Activated naive CD8-positive, alpha-beta T cell treated with anti-CD3 and anti-CD28 coated beads for 36 hours (primary cell): ENCODE results near the gene DRC1. TPM values are rescaled to one million over a fixed set of nuclear protein-coding genes. Genes with fewer than 3 reads are reported as not detected.

Experiments
- DNase-seq: peaks from one replicate; pipeline ENCODE4 v3.0.0; 2021
- H3K27ac Mint-ChIP-seq: one replicate; pipeline ENCODE4 v1.8.0; 2022; ENCODE audit warnings: mild to moderate bottlenecking, moderate library complexity, mixed read lengths
- H3K27me3 Mint-ChIP-seq: one replicate; pipeline ENCODE4 v1.8.0; 2022; ENCODE audit warnings: mild to moderate bottlenecking, mixed read lengths
- H3K36me3 Mint-ChIP-seq: one replicate; pipeline ENCODE4 v1.8.0; 2021; ENCODE audit warnings: mild to moderate bottlenecking, mixed read lengths
- H3K4me1 Mint-ChIP-seq: one replicate; pipeline ENCODE4 v1.8.0; 2021; ENCODE audit warnings: mixed read lengths
- H3K4me3 Mint-ChIP-seq: one replicate; pipeline ENCODE4 v1.8.0; 2022; ENCODE audit warnings: mild to moderate bottlenecking, moderate library complexity, mixed read lengths
- H3K9me3 Mint-ChIP-seq: one replicate; pipeline ENCODE4 v1.8.0; 2022; ENCODE audit warnings: mixed read lengths
- total RNA-seq, 2 experiments: library from RNA; stranded (reverse); gene quantifications; one replicate each; pipeline ENCODE4 v1.2.3, GENCODE V29; 2021

DRC1 gene
- total RNA-seq, 2 experiments from 2014 or later = not detected

GRCh38 chr2:26471766-26472706 lies 70.3 kb downstream of the DRC1 start:
- Mint-ChIP-seq H3K27me3 (no peaks in the 10 kb centered on the region), H3K4me1 (no peaks in the 10 kb centered on the region), H3K4me3 (no peak overlapping the region), H3K36me3 (no peaks in the 10 kb centered on the region), H3K27ac (no peak overlapping the region), H3K9me3 (peaks cover 6% of the 10 kb centered on the region)
- DNase-seq = no peak

- H3K4me1 Mint-ChIP-seq = peaks cover 3% of the 10 kb centered on the region
- H3K9me3 Mint-ChIP-seq = peaks cover 6% of the 10 kb centered on the region
- no peaks in the 10 kb centered on the region for H3K36me3 Mint-ChIP-seq
- peaks cover 7% of the 10 kb centered on the region for H3K27me3 Mint-ChIP-seq
- DNase-seq = no peak
- no peak overlapping the region for H3K4me3 Mint-ChIP-seq
- no peak overlapping the region for H3K27ac Mint-ChIP-seq
Observed at GRCh38 chr2:26472821-26473655, 71.3 kb downstream of the DRC1 start.

DNA sequence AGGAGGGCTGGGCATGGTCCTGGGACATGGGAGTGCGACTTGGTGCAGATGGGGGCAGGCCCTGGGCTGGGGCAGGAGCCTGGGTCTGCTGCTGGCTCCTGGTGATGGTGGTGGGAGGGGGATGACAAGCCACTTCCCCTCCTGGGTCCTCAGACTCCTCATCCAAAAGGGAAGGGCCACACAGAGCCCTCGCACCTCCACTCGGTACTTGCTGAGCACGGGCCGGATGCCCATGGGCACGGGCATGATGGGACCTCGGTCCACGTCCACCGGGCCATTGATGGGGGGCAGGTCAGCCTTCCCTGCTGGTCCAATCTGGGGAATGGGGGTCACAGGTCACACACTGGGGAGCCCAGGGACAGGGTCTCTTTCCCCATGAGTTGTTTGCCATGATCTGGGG lies 72.1 kb downstream of the DRC1 start:
- peaks cover 6% of the 10 kb centered on the region for H3K9me3 Mint-ChIP-seq
- DNase-seq = no peak
- H3K27me3 Mint-ChIP-seq = peaks cover 7% of the 10 kb centered on the region
- H3K27ac Mint-ChIP-seq = no peak overlapping the region
- peaks cover 3% of the 10 kb centered on the region for H3K4me1 Mint-ChIP-seq
- no peak overlapping the region for H3K4me3 Mint-ChIP-seq
- no peaks in the 10 kb centered on the region for H3K36me3 Mint-ChIP-seq

GRCh38 chr2:26474261-26474785 lies 72.6 kb downstream of the DRC1 start:
- H3K36me3 Mint-ChIP-seq = no peaks in the 10 kb centered on the region
- H3K4me1 Mint-ChIP-seq = peaks cover 3% of the 10 kb centered on the region
- H3K4me3 Mint-ChIP-seq = no peak overlapping the region
- H3K9me3 Mint-ChIP-seq = peaks cover 3% of the 10 kb centered on the region
- H3K27me3 Mint-ChIP-seq = peaks cover 7% of the 10 kb centered on the region
- no peak overlapping the region for H3K27ac Mint-ChIP-seq
- DNase-seq = no peak

- Mint-ChIP-seq H3K9me3 (no peaks in the 10 kb centered on the region), H3K4me3 (no peak overlapping the region), H3K4me1 (peaks cover 3% of the 10 kb centered on the region), H3K27ac (no peak overlapping the region), H3K36me3 (no peaks in the 10 kb centered on the region), H3K27me3 (peaks cover 7% of the 10 kb centered on the region)
- DNase-seq = no peak
Observed at GRCh38 chr2:26475037-26475436, 73.3 kb downstream of the DRC1 start.

- Mint-ChIP-seq H3K4me3 (no peak overlapping the region), H3K4me1 (peaks cover 3% of the 10 kb centered on the region), H3K27me3 (peaks cover 7% of the 10 kb centered on the region), H3K36me3 (no peaks in the 10 kb centered on the region), H3K9me3 (no peaks in the 10 kb centered on the region), H3K27ac (no peak overlapping the region)
- no peak for DNase-seq
Observed at GRCh38 chr2:26475832-26476501, 74.2 kb downstream of the DRC1 start.

- Mint-ChIP-seq H3K27me3 (peaks cover 7% of the 10 kb centered on the region), H3K27ac (no peak overlapping the region), H3K9me3 (no peaks in the 10 kb centered on the region)
Observed at GRCh38 chr2:26477126-26477910, 75.6 kb downstream of the DRC1 start.

GRCh38 chr2:26477911-26478253 lies 76.2 kb downstream of the DRC1 start, which contains the start of gene OTOF:
Gene OTOF (minus strand): TSS chr2:26478124.
- Mint-ChIP-seq H3K27me3 (peaks cover 7% of the 10 kb centered on the region), H3K27ac (no peak within 1 kb of the TSS), H3K36me3 (no peaks in the 10 kb centered on the region), H3K4me3 (peak within 1 kb of the TSS; percentile 59), H3K9me3 (no peaks in the 10 kb centered on the region), H3K4me1 (peaks cover 3% of the 10 kb centered on the region)
- no peak for DNase-seq

More at GRCh38 chr2:26477126-26477910, 75.6 kb downstream of the DRC1 start:
- no peak for DNase-seq
- Mint-ChIP-seq H3K36me3 (no peaks in the 10 kb centered on the region), H3K4me1 (peaks cover 3% of the 10 kb centered on the region), H3K4me3 (peak overlapping the region; percentile 59)

DNA sequence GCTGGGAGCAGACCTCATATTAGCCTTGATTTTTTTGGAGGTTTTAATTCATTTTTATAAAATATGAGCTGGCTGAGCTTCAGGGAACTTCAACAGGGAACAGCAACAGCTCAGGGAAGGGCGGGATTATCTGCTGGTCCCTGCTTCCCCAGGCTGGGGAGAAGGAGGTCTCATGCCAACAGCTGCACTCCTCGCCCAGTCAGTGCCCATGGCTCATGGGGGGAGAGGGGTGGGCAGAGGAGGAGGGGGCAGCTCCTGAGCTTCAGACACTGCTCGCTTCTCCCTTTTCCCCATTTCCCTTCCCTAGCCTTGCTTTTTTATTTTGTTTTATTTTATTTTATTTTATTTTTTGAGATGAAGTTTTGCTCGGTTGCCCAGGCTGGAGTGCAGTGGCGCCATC lies 76.6 kb downstream of the DRC1 start:
- Mint-ChIP-seq H3K27me3 (peaks cover 7% of the 10 kb centered on the region), H3K4me3 (no peak overlapping the region), H3K4me1 (peaks cover 3% of the 10 kb centered on the region), H3K9me3 (no peaks in the 10 kb centered on the region), H3K36me3 (no peaks in the 10 kb centered on the region), H3K27ac (no peak overlapping the region)
- no peak for DNase-seq

DNA sequence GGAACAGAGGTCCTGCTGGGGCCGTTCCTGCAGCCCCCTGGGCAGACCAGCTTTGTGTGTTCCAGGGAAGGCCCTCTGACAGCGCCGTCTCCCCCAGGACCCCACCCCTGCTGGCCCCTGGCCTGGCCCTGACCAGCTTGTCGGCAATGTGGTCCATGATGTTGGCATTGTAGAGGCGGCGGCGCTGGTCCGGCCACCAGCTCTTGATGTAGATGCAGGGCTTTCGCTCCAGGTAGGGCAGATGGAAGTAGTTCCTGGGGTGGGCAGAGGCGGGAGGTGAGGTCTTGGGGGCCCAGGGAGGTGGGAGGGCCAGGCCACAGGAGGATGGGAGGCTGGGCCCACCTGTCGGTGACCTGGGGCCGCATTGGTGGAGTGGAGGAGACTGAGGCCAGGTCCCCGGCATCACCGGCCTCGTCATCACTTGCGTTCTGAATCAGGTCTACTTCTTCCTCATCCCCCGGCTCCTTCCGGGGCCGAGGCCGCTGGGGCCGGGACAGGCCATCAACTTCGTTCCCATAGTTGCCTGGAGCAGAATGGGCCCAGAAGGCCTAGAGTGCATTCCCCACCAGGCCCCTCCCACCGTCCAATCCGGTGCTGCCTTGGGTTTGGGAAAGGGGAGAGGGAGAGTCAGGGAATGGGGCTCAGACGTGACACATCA lies 77.5 kb downstream of the DRC1 start:
- H3K4me3 Mint-ChIP-seq = no peak overlapping the region
- H3K9me3 Mint-ChIP-seq = no peaks in the 10 kb centered on the region
- peaks cover 7% of the 10 kb centered on the region for H3K27me3 Mint-ChIP-seq
- no peaks in the 10 kb centered on the region for H3K36me3 Mint-ChIP-seq
- no peak for DNase-seq
- H3K27ac Mint-ChIP-seq = no peak overlapping the region
- H3K4me1 Mint-ChIP-seq = peaks cover 3% of the 10 kb centered on the region

DNA sequence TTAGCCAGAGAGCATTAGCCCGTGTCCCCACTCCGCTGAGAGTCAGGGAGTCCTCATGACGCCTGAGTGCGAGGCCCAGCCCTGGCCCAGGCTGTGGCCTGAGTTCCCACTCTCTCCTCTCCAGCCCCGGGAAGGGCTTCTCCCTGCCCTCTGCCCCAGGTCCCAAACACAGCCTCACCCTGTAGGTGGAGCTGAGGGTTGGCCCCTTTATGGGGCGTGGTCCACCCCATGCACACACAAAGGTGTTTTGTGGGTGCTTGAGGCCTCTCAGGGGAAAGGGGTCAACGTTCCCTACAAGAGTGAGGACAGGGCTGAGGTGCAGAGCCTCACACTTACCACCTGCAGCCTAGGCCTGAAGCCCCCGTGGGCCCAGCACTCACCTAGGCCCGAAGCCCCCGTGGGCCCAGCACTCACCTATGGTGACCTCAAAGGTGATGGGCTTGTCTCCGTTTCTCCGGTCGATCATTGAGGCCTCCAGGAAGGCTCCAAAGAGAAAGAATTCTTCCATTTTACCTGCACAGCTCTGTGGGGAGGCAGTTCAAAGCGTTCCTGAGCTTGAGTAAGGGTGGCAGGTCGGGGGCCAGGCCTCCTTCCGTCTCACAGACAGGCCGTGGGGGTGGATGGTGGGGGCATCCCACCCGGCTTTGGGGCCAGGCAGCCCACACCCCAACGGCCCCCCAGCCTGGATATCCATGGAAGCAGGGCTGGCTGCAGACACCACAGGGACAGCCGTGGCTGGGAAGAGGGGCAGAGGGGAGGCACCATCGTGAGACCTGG lies 78.3 kb downstream of the DRC1 start:
- Mint-ChIP-seq H3K4me3 (no peak overlapping the region), H3K9me3 (no peaks in the 10 kb centered on the region), H3K27me3 (peaks cover 7% of the 10 kb centered on the region)

GRCh38 chr2:26480566-26481423 lies 79.1 kb downstream of the DRC1 start:
- no peak overlapping the region for H3K4me3 Mint-ChIP-seq
- H3K36me3 Mint-ChIP-seq = no peaks in the 10 kb centered on the region
- H3K4me1 Mint-ChIP-seq = peaks cover 3% of the 10 kb centered on the region
- DNase-seq = no peak
- peaks cover 7% of the 10 kb centered on the region for H3K27me3 Mint-ChIP-seq
- no peak overlapping the region for H3K27ac Mint-ChIP-seq
- no peaks in the 10 kb centered on the region for H3K9me3 Mint-ChIP-seq

More for the DNA sequence above, 78.3 kb downstream of the DRC1 start:
- Mint-ChIP-seq H3K4me1 (peaks cover 3% of the 10 kb centered on the region), H3K36me3 (no peaks in the 10 kb centered on the region), H3K27ac (no peak overlapping the region)
- DNase-seq = no peak
